ENCODE measurements around the gene TMEM151B. TPM values are rescaled to one million over a fixed set of nuclear protein-coding genes. Genes with fewer than 3 reads are reported as not detected.

Gene TMEM151B
- total and polyA plus RNA-seq, 9 of the 15 experiments (the other 6 are each of a cell fraction or from before 2014, with no cell fraction given), result not detected

DNA sequence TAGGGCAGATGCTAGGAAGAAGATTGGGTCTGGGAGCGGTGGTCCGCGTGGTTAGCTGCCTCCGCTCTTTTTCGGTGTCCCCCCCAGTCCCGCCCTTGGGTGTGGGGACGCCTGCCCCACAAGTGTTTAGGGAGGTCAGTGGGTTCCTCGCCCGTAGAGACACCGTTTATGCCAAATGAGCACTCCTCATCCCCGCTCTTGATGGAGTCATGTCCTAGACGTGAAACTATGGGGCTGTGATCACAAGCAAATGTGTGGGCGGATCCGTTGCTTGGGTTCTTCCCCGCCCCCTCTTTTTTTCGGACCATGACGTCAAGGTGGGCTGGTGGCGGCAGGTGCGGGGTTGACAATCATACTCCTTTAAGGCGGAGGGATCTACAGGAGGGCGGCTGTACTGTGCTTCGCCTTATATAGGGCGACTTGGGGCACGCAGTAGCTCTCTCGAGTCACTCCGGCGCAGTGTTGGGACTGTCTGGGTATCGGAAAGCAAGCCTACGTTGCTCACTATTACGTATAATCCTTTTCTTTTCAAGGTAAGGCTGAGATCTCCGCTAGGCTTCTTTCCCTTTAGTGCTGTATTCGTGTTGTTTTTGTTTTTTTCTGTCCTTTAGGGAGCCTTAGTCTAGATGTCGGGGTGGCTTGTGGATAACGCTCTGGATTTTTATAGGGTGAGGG is 23.4 kb upstream of the TMEM151B start, which contains the start of gene HSP90AB1 (continued):
- no peak for TF ChIP-seq TSC22D4 (tag; IDR thresholded peaks at IDR 0.05)
- peak; percentile 100 for TF ChIP-seq POLR2AphosphoS5 (IDR thresholded peaks at IDR 0.05; ENCODE audit: control insufficient read depth, insufficient read depth, low read depth, low read length)
- peak; percentile 96 for TF ChIP-seq HLTF (IDR thresholded peaks at IDR 0.05)
- no peak for TF ChIP-seq ZFP30 (CRISPR knock-in tag; IDR thresholded peaks at IDR 0.05; ENCODE audit: borderline replicate concordance)
- peak; percentile 4 for TF ChIP-seq CCNT2 (IDR thresholded peaks at IDR 0.05; ENCODE audit: borderline replicate concordance, extremely low read depth, insufficient read length, low read depth, low read length)
- TF ChIP-seq STAT6 (CRISPR knock-in tag; IDR thresholded peaks at IDR 0.05), result no peak; the same call in 1 of the 2 replicates
- peak; percentile 81 for TF ChIP-seq FOXM1 (IDR thresholded peaks at IDR 0.05; ENCODE audit: low read depth)
- no peak for TF ChIP-seq FOXM1 (CRISPR knock-in tag; IDR thresholded peaks at IDR 0.05; ENCODE audit: low read depth)
- 0 out of 2 replicates have a peak, but pooled peaks have one; percentile 3 for TF ChIP-seq SMC3 (conservative IDR thresholded peaks at IDR 0.05; ENCODE audit: insufficient read depth, low read depth, low read length)
- TF ChIP-seq, protein P1, sequence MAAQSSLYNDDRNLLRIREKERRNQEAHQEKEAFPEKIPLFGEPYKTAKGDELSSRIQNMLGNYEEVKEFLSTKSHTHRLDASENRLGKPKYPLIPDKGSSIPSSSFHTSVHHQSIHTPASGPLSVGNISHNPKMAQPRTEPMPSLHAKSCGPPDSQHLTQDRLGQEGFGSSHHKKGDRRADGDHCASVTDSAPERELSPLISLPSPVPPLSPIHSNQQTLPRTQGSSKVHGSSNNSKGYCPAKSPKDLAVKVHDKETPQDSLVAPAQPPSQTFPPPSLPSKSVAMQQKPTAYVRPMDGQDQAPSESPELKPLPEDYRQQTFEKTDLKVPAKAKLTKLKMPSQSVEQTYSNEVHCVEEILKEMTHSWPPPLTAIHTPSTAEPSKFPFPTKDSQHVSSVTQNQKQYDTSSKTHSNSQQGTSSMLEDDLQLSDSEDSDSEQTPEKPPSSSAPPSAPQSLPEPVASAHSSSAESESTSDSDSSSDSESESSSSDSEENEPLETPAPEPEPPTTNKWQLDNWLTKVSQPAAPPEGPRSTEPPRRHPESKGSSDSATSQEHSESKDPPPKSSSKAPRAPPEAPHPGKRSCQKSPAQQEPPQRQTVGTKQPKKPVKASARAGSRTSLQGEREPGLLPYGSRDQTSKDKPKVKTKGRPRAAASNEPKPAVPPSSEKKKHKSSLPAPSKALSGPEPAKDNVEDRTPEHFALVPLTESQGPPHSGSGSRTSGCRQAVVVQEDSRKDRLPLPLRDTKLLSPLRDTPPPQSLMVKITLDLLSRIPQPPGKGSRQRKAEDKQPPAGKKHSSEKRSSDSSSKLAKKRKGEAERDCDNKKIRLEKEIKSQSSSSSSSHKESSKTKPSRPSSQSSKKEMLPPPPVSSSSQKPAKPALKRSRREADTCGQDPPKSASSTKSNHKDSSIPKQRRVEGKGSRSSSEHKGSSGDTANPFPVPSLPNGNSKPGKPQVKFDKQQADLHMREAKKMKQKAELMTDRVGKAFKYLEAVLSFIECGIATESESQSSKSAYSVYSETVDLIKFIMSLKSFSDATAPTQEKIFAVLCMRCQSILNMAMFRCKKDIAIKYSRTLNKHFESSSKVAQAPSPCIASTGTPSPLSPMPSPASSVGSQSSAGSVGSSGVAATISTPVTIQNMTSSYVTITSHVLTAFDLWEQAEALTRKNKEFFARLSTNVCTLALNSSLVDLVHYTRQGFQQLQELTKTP (IDR thresholded peaks at IDR 0.05; ENCODE audit: low read depth in 1 of 2, partially characterized antibody in 2 of 2), result peak; percentile 83 to 97
- TF ChIP-seq BRD9 (IDR thresholded peaks at IDR 0.05; ENCODE audit: low read depth, partially characterized antibody), result peak; percentile 95
- TF ChIP-seq GTF2F1 (IDR thresholded peaks at IDR 0.05; ENCODE audit: low read depth, low read length), result peak; percentile 98
- no peak for TF ChIP-seq CAMTA2 (CRISPR knock-in tag; conservative IDR thresholded peaks at IDR 0.05)
- TF ChIP-seq, protein P2, sequence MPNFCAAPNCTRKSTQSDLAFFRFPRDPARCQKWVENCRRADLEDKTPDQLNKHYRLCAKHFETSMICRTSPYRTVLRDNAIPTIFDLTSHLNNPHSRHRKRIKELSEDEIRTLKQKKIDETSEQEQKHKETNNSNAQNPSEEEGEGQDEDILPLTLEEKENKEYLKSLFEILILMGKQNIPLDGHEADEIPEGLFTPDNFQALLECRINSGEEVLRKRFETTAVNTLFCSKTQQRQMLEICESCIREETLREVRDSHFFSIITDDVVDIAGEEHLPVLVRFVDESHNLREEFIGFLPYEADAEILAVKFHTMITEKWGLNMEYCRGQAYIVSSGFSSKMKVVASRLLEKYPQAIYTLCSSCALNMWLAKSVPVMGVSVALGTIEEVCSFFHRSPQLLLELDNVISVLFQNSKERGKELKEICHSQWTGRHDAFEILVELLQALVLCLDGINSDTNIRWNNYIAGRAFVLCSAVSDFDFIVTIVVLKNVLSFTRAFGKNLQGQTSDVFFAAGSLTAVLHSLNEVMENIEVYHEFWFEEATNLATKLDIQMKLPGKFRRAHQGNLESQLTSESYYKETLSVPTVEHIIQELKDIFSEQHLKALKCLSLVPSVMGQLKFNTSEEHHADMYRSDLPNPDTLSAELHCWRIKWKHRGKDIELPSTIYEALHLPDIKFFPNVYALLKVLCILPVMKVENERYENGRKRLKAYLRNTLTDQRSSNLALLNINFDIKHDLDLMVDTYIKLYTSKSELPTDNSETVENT (CRISPR knock-in tag; IDR thresholded peaks at IDR 0.05), result peak; percentile 78; the same call in 1 of the 2 replicates
- TF ChIP-seq TCF7 (IDR thresholded peaks at IDR 0.05; ENCODE audit: borderline replicate concordance), result 0 out of 2 replicates have a peak, but pooled peaks have one; percentile 41
- TF ChIP-seq MAFF (IDR thresholded peaks at IDR 0.05; ENCODE audit: low read length), result no peak
- no peak for TF ChIP-seq DMBX1 (CRISPR knock-in tag; IDR thresholded peaks at IDR 0.05; ENCODE audit: borderline replicate concordance)
- TF ChIP-seq POLR2AphosphoS2 (IDR thresholded peaks at IDR 0.05; ENCODE audit: low read length), result peak; percentile 93; the same call in 1 of the 2 replicates
- peak in 1 of 2 experiments; percentile 90 for TF ChIP-seq ARNT (IDR thresholded peaks at IDR 0.05)

All from K562 (cell line).